Mesendoderm (in vitro differentiated cells): ENCODE data around the gene PCSK7.
"Not testable (repeated sequence)": the region's sequence is repeated elsewhere in the genome, so short reads cannot be mapped to it uniquely, and the experiment has no call there.

Experiments
- DNase-seq: peaks from one replicate; pipeline ENCODE4 v3.0.0; 2013
- H2AK5ac ChIP-seq: 2 replicates; pipeline ENCODE4 v1.6.1; 2013; ENCODE audit warnings: low read length, inconsistent platforms
- H2BK120ac ChIP-seq: 2 replicates; pipeline ENCODE4 v1.6.1; 2013; ENCODE audit warnings: low read depth, mild to moderate bottlenecking, low read length, moderate library complexity, mixed read lengths
- H2BK15ac ChIP-seq: replicated peaks from 2 replicates; pipeline ENCODE4 v1.6.1; 2013; ENCODE audit warnings: low read depth, mild to moderate bottlenecking, moderate library complexity
- H2BK5ac ChIP-seq: 2 replicates; pipeline ENCODE4 v1.6.1; 2013; ENCODE audit warnings: low read length, inconsistent platforms
- H3K18ac ChIP-seq: 2 replicates; pipeline ENCODE4 v1.6.1; 2013; ENCODE audit warnings: mild to moderate bottlenecking, low read length, mixed read lengths
- H3K23ac ChIP-seq: one replicate; pipeline ENCODE4 v1.6.1; 2013; ENCODE audit warnings: low read length
- H3K27ac ChIP-seq: 2 replicates; pipeline ENCODE4 v1.5.1; 2013; ENCODE audit warnings: low read depth, mild to moderate bottlenecking, inconsistent platforms, low read length, moderate library complexity
- H3K27me3 ChIP-seq: 2 replicates; pipeline ENCODE4 v1.6.1; 2013; ENCODE audit warnings: low read length, control low read depth, mild to moderate bottlenecking, inconsistent platforms; ENCODE audit not compliant: insufficient read depth, poor library complexity
- H3K36me3 ChIP-seq: 2 replicates; pipeline ENCODE4 v1.6.1; 2013; ENCODE audit warnings: low read length, inconsistent platforms; ENCODE audit not compliant: control insufficient read depth, insufficient read depth
- H3K4ac ChIP-seq: one replicate; pipeline ENCODE4 v1.6.1; 2013; ENCODE audit warnings: low read depth, mild to moderate bottlenecking, low read length, moderate library complexity
- H3K4me1 ChIP-seq: 2 replicates; pipeline ENCODE4 v1.6.1; 2013; ENCODE audit warnings: low read depth, low read length, inconsistent platforms; ENCODE audit not compliant: control insufficient read depth
- H3K4me2 ChIP-seq: 2 replicates; pipeline ENCODE4 v1.6.1; 2013; ENCODE audit warnings: low read length
- H3K4me3 ChIP-seq: 2 replicates; pipeline ENCODE4 v1.5.1; 2013; ENCODE audit warnings: mild to moderate bottlenecking, low read length
- H3K56ac ChIP-seq: one replicate; pipeline ENCODE4 v1.6.1; 2013; ENCODE audit warnings: low read length
- H3K79me1 ChIP-seq: 2 replicates; pipeline ENCODE4 v1.6.1; 2013; ENCODE audit warnings: low read length, inconsistent platforms
- H3K79me2 ChIP-seq: 2 replicates; pipeline ENCODE4 v1.6.1; 2013; ENCODE audit warnings: mild to moderate bottlenecking, low read length; ENCODE audit not compliant: control insufficient read depth, insufficient read depth
- H3K9ac ChIP-seq: 2 replicates; pipeline ENCODE4 v1.6.1; 2013; ENCODE audit warnings: low read length, inconsistent platforms
- H4K5ac ChIP-seq: one replicate; pipeline ENCODE4 v1.6.1; 2013; ENCODE audit warnings: low read length
- H4K8ac ChIP-seq: one replicate; pipeline ENCODE4 v1.6.1; 2013; ENCODE audit warnings: low read depth, mild to moderate bottlenecking, control low read depth, low read length, moderate library complexity
- WGBS: extraction: QIAGEN DNeasy Blood & Tissue Kit; methylation state at CpG from one replicate; pipeline ENCODE4 v1.1.7; 2013; ENCODE audit warnings: low lambda C conversion rate, missing lambda C conversion rate; ENCODE audit not compliant: insufficient coverage; ENCODE audit errors: extremely low coverage; 5-methylcytosine and 5-hydroxymethylcytosine counted together

Gene PCSK7

DNA sequence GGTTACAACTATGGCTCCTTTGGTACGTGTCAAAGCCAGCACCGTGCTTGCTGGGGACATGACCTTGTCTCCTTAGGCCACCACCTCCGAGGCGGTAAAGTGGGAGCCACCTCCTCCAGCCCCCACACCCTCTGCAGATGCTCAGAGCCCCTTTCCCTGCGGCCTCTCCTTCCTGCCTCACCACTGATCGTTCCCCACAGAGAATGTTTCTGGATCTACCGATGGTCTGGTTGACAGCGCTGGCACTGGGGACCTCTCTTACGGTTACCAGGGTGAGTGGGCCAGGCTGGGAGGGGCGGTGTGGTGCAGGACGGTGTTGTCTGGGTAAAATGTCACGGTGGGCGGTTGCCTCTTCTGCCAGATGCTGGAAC, 44.5 kb downstream of the PCSK7 start:
- Histone ChIP-seq H3K9ac (no peak overlapping the region), H3K79me1 (no peaks in the 10 kb centered on the region)
- no CpG with 5 or more reads among the region's 13 CpGs for WGBS

DNA sequence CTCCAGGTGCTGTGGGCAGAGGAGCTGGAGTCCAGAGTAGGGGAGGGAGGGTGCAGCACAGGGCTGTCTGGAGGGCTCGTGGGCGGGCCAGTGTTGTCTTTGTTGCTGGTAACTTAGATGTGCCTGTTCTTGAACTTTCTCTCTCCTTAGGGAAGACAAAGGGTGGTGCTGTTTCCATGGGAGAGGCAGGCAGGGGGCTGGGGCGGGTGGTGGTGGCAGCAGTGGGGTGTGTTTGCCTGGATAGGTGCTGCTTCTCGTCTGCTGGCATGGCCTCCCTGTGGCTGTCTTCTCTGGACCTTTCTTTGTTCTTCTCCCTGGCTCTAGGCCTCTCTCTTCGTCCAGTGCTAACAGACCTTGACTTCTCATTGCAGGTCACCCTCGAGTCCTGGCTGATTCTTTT, 44.9 kb downstream of the PCSK7 start:
- H2BK15ac ChIP-seq: no peak overlapping the region
- WGBS: no CpG with 5 or more reads among the region's 6 CpGs

More for the DNA sequence above, 44.5 kb downstream of the PCSK7 start:
- H2BK5ac ChIP-seq: no peak overlapping the region
- no peak overlapping the region for H3K27ac ChIP-seq
- no peak overlapping the region for H4K8ac ChIP-seq
- H3K79me2 ChIP-seq: no peaks in the 10 kb centered on the region
- no peak overlapping the region for H3K23ac ChIP-seq
- no peak overlapping the region for H2BK15ac ChIP-seq
- no peak overlapping the region for H3K18ac ChIP-seq
- H3K36me3 ChIP-seq: peaks cover 3% of the 10 kb centered on the region
- H3K4me3 ChIP-seq: no peak overlapping the region
- no peak overlapping the region for H3K4ac ChIP-seq
- DNase-seq: no peak
- no peak overlapping the region for H3K4me2 ChIP-seq
- no peak overlapping the region for H2BK120ac ChIP-seq
- H4K5ac ChIP-seq: no peak overlapping the region
- H2AK5ac ChIP-seq: no peak overlapping the region
- H3K27me3 ChIP-seq: no peaks in the 10 kb centered on the region
- H3K4me1 ChIP-seq: no peaks in the 10 kb centered on the region
- H3K56ac ChIP-seq: no peak overlapping the region

DNA sequence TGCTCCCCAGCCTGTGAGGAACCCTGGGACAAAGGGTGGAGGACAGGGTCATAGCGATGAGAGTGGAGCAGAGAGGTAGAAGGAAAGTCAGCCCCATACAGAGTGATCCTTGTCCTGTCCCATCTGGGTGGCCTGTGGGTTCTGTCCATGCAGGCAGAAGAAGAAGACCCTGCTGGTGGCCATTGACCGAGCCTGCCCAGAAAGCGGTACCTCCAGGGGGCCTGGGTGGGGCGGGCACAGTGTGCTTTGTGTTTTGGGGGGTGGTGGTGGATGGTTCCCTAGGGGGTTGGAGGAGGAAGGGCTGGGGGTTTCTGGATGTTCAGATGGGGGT, 45.5 kb downstream of the PCSK7 start:
- H3K23ac ChIP-seq: no peak overlapping the region
- H3K27ac ChIP-seq: no peak overlapping the region
- no CpG with 5 or more reads among the region's 4 CpGs for WGBS
- H2BK15ac ChIP-seq: no peak overlapping the region
- no peak overlapping the region for H2BK5ac ChIP-seq
- no peaks in the 10 kb centered on the region for H3K27me3 ChIP-seq
- no peak for DNase-seq
- H3K18ac ChIP-seq: no peak overlapping the region
- H3K4me2 ChIP-seq: no peak overlapping the region
- no peak overlapping the region for H2BK120ac ChIP-seq
- H2AK5ac ChIP-seq: no peak overlapping the region
- no peaks in the 10 kb centered on the region for H3K4me1 ChIP-seq
- H3K56ac ChIP-seq: no peak overlapping the region
- no peak overlapping the region for H4K8ac ChIP-seq
- H3K9ac ChIP-seq: no peak overlapping the region
- no peaks in the 10 kb centered on the region for H3K79me1 ChIP-seq
- H3K79me2 ChIP-seq: no peaks in the 10 kb centered on the region
- no peak overlapping the region for H3K4ac ChIP-seq
- no peak overlapping the region for H3K4me3 ChIP-seq
- H3K36me3 ChIP-seq: no peaks in the 10 kb centered on the region
- no peak overlapping the region for H4K5ac ChIP-seq

More for the DNA sequence above, 44.9 kb downstream of the PCSK7 start:
- DNase-seq: no peak
- Histone ChIP-seq H3K79me1 (no peaks in the 10 kb centered on the region), H3K27me3 (no peaks in the 10 kb centered on the region), H3K79me2 (no peaks in the 10 kb centered on the region), H3K4ac (no peak overlapping the region), H3K4me1 (no peaks in the 10 kb centered on the region), H2AK5ac (no peak overlapping the region), H3K23ac (no peak overlapping the region), H3K9ac (no peak overlapping the region), H4K8ac (no peak overlapping the region), H3K27ac (no peak overlapping the region), H3K18ac (no peak overlapping the region), H3K4me2 (no peak overlapping the region), H3K36me3 (peaks cover 3% of the 10 kb centered on the region), H4K5ac (no peak overlapping the region), H3K56ac (no peak overlapping the region), H2BK120ac (no peak overlapping the region), H3K4me3 (no peak overlapping the region), H2BK5ac (no peak overlapping the region)

DNA sequence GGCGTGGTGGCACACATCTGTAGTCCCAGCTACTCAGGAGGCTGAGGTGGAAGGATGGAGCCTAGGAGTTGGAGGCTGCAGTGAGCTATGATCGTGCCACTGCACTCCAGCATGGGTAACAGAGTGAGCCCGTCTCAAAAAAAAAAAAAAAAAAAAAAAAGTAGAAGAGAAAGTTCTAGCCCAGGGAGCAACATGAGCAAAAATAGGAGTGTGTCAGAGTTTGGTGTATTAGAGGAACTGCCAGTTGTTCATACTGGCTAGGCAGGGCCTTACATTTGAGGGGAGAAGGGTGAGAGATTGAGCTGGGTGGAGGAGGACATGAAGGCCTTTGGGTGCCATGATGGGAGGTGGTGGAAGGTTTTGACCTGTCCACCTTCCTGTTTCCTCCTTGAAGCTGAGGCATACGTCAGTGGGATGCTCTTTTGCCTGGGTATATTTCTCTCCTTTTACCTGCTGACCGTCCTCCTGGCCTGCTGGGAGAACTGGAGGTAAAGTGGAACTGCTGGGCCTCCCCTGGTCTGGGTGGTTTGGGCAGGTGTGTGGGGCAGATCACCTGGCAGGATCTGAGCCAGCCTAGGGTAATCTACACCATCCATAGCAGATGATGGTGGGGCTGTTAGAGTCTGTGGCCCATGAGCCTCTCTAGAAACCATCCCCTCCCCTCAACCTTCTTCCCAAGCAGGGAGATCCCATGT, 46.0 kb downstream of the PCSK7 start:
- Histone ChIP-seq H2AK5ac (no peak overlapping the region), H3K4me2 (no peak overlapping the region), H3K4me1 (no peaks in the 10 kb centered on the region), H4K8ac (no peak overlapping the region), H3K23ac (no peak overlapping the region), H3K4me3 (no peak overlapping the region), H2BK120ac (no peak overlapping the region), H3K56ac (no peak overlapping the region), H3K36me3 (no peaks in the 10 kb centered on the region), H3K4ac (no peak overlapping the region), H3K18ac (no peak overlapping the region), H2BK15ac (no peak overlapping the region), H3K27ac (no peak overlapping the region), H2BK5ac (no peak overlapping the region), H3K27me3 (no peaks in the 10 kb centered on the region), H3K79me2 (no peaks in the 10 kb centered on the region), H3K79me1 (no peaks in the 10 kb centered on the region), H4K5ac (no peak overlapping the region), H3K9ac (no peak overlapping the region)
- WGBS: no CpG with 5 or more reads among the region's 5 CpGs
- DNase-seq: no peak

DNA sequence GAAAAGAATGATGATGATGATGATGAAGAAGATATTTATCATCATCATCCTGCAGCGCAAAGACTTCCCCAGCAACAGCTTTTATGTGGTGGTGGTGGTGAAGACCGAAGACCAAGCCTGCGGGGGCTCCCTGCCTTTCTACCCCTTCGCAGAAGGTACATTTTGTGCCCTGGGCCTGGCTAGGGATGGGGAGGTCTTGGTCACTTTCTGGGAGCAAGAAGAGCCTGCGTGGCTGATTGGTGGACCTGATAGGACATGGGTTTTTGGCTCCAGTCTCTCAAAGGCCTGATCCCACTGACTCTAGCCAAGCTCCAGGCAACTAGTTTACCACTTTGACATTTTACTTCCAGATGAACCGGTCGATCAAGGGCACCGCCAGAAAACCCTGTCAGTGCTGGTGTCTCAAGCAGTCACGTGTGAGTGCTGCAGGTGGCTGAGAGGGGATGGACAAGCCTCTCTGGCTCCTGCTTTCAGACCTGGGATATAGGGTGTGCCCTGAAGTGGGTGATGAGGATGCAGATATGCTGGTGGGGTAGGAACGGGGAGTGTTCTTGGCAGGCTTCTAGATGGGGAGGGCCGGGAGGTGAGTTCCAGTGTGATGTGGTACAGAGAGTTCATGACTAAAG, 48.0 kb downstream of the PCSK7 start:
- H3K79me1 ChIP-seq: no peaks in the 10 kb centered on the region
- no peak for DNase-seq
- H3K79me2 ChIP-seq: no peaks in the 10 kb centered on the region
- no peak overlapping the region for H4K8ac ChIP-seq
- H2BK5ac ChIP-seq: no peak overlapping the region
- H4K5ac ChIP-seq: no peak overlapping the region
- H3K4me1 ChIP-seq: peaks cover 7% of the 10 kb centered on the region
- no peak overlapping the region for H2BK15ac ChIP-seq
- H2BK120ac ChIP-seq: no peak overlapping the region
- H3K9ac ChIP-seq: no peak overlapping the region
- H3K18ac ChIP-seq: no peak overlapping the region
- H3K27me3 ChIP-seq: no peaks in the 10 kb centered on the region
- H3K4me2 ChIP-seq: no peak overlapping the region
- no peak overlapping the region for H3K27ac ChIP-seq
- H3K4me3 ChIP-seq: no peak overlapping the region
- no peak overlapping the region for H2AK5ac ChIP-seq
- no CpG with 5 or more reads among the region's 11 CpGs for WGBS
- H3K56ac ChIP-seq: no peak overlapping the region
- no peak overlapping the region for H3K23ac ChIP-seq
- H3K36me3 ChIP-seq: no peaks in the 10 kb centered on the region
- no peak overlapping the region for H3K4ac ChIP-seq

DNA sequence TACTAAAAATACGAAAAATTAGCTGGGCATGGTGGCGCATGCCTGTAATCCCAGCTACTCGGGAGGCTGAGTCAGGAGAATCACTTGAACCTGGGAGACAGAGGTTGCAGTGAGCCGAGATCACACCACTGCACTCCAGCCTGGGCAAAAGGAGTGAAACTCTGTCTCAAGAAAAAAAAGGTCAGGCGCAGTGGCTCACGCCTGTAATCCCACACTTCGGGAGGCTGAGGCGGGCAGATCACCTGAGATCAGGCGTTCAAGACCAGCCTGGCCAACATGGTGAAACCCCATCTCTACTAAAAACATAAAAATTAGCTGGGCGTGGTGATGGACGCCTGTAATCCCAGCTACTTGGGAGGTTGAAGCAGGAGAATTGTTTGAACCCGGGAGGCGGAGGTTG, 48.7 kb downstream of the PCSK7 start:
- H3K36me3 ChIP-seq, H3K18ac ChIP-seq, H2BK15ac ChIP-seq, H3K56ac ChIP-seq, H3K9ac ChIP-seq, H3K4me3 ChIP-seq, H3K27me3 ChIP-seq, H2BK120ac ChIP-seq, H4K5ac ChIP-seq, H2AK5ac ChIP-seq, H2BK5ac ChIP-seq, H3K27ac ChIP-seq, H3K23ac ChIP-seq, H3K79me2 ChIP-seq, H3K4me2 ChIP-seq, H3K4ac ChIP-seq, H3K79me1 ChIP-seq, H3K4me1 ChIP-seq, DNase-seq, H4K8ac ChIP-seq: not testable (repeated sequence)
- no CpG with 5 or more reads among the region's 13 CpGs for WGBS
